Fibroblast of the conjunctiva (primary cell): Measurements from ENCODE around the gene RHOXF2.
"Not testable (repeated sequence)": the region's sequence is repeated elsewhere in the genome, so short reads cannot be mapped to it uniquely, and the experiment has no call there.

ENCODE experiments used
- DNase-seq: peaks from one replicate; pipeline ENCODE4 v3.0.0-alpha.2; 2010; ENCODE audit warnings: low read depth

The RHOXF2 gene

GRCh38 chrX:120158313-120158712 lies at the start of gene RHOXF2:
RHOXF2 (plus strand) TSS chrX:120158613; CDS start chrX:120158751, 138 bp downstream.
- not testable (repeated sequence) for DNase-seq

GRCh38 chrX:120109378-120109777 lies 49.0 kb upstream of the RHOXF2 start:
- no peak for DNase-seq

- no peak for DNase-seq
Observed at GRCh38 chrX:120111611-120112010, 46.8 kb upstream of the RHOXF2 start.

- DNase-seq: no peak
Observed at GRCh38 chrX:120115438-120115963, 42.9 kb upstream of the RHOXF2 start, which contains the start of gene RHOXF1. RHOXF1 (minus strand) TSS chrX:120115913; CDS start chrX:120115862, 51 bp downstream.

GRCh38 chrX:120120223-120120622 lies 38.2 kb upstream of the RHOXF2 start:
- no peak for DNase-seq

- DNase-seq: no peak
Observed at GRCh38 chrX:120125444-120125843, 33.0 kb upstream of the RHOXF2 start.

GRCh38 chrX:120128306-120128846 lies 30.0 kb upstream of the RHOXF2 start:
- DNase-seq: not testable (repeated sequence)

- DNase-seq: no peak
Observed at GRCh38 chrX:120136128-120136527, 22.3 kb upstream of the RHOXF2 start.

- no peak for DNase-seq
Observed at GRCh38 chrX:120136840-120137239, 21.6 kb upstream of the RHOXF2 start.

GRCh38 chrX:120137439-120137838 lies 21.0 kb upstream of the RHOXF2 start:
- no peak for DNase-seq

GRCh38 chrX:120140293-120140981 lies 18.0 kb upstream of the RHOXF2 start:
- no peak for DNase-seq

- no peak for DNase-seq
Observed at GRCh38 chrX:120144178-120144844, 14.1 kb upstream of the RHOXF2 start.

GRCh38 chrX:120145295-120145925 lies 13.0 kb upstream of the RHOXF2 start:
- no peak for DNase-seq

- not testable (repeated sequence) for DNase-seq
Observed at GRCh38 chrX:120146323-120146722, 12.1 kb upstream of the RHOXF2 start.

- DNase-seq: no peak
Observed at GRCh38 chrX:120147537-120147936, 10.9 kb upstream of the RHOXF2 start.

GRCh38 chrX:120150109-120150744 lies 8.2 kb upstream of the RHOXF2 start:
- DNase-seq: not testable (repeated sequence)

GRCh38 chrX:120159086-120159485 lies 673 bp downstream of the RHOXF2 start:
- not testable (repeated sequence) for DNase-seq

GRCh38 chrX:120193254-120193653 lies 34.8 kb downstream of the RHOXF2 start:
- not testable (repeated sequence) for DNase-seq

- DNase-seq: not testable (repeated sequence)
Observed at GRCh38 chrX:120193720-120194119, 35.3 kb downstream of the RHOXF2 start.

- DNase-seq: not testable (repeated sequence)
Observed at GRCh38 chrX:120195786-120196185, 37.4 kb downstream of the RHOXF2 start.

- not testable (repeated sequence) for DNase-seq
Observed at GRCh38 chrX:120196626-120197283, 38.3 kb downstream of the RHOXF2 start.
